ENCODE data around the gene OR6C4. TPM values are rescaled to one million over a fixed set of nuclear protein-coding genes. Genes with fewer than 3 reads are reported as not detected.
"Not testable (repeated sequence)": the region's sequence is repeated elsewhere in the genome, so short reads cannot be mapped to it uniquely, and the experiment has no call there.

OR6C4 gene
- total and polyA plus RNA-seq, 5 experiments from 2014 or later: not detected

- H3K4me3 Mint-ChIP-seq, ATAC-seq, H3K4me1 Mint-ChIP-seq, POLR2A ChIA-PET: not testable (repeated sequence)
- Mint-ChIP-seq H3K27me3 (peaks cover 22 to 55% (median 26%) of the 10 kb centered on the region in 5 donors), H3K27ac (peak overlapping the region in 1 of 10 donors; percentile 43), H3K9me3 (peaks cover 0 to 38% (median 22%) of the 10 kb centered on the region in 9 donors), H3K36me3 (peaks cover 0 to 14% (median 3%) of the 10 kb centered on the region in 3 donors)
- peak in 2 of 10 donors; percentile 2 to 8 for DNase-seq
These were observed 40.8 kb downstream of the OR6C4 start for GRCh38 chr12:55590152-55590551.

Other genes starting within 250 kb of the OR6C4 start
- gene OR6C1, start 235.3 kb upstream of the OR6C4 start, total RNA-seq: not detected
- not detected for gene OR6C1, start 235.3 kb upstream of the OR6C4 start, polyA plus RNA-seq
- not detected for gene OR6C3, start 218.9 kb upstream of the OR6C4 start, total RNA-seq
- gene OR6C3, start 218.9 kb upstream of the OR6C4 start, polyA plus RNA-seq: not detected
- gene OR6C75, start 186.6 kb upstream of the OR6C4 start, total RNA-seq: not detected
- not detected for gene OR6C75, start 186.6 kb upstream of the OR6C4 start, polyA plus RNA-seq
- gene OR6C65, start 149.1 kb upstream of the OR6C4 start, total RNA-seq: not detected
- not detected for gene OR6C65, start 149.1 kb upstream of the OR6C4 start, polyA plus RNA-seq
- gene OR6C76, start 123.3 kb upstream of the OR6C4 start, total RNA-seq: not detected
- not detected for gene OR6C76, start 123.3 kb upstream of the OR6C4 start, polyA plus RNA-seq
- not detected for gene OR6C2, start 105.5 kb upstream of the OR6C4 start, total RNA-seq
- not detected for gene OR6C2, start 105.5 kb upstream of the OR6C4 start, polyA plus RNA-seq
- not detected for gene OR6C70, start 79.5 kb upstream of the OR6C4 start, total RNA-seq
- not detected for gene OR6C70, start 79.5 kb upstream of the OR6C4 start, polyA plus RNA-seq
- not detected for gene OR6C68, start 57.2 kb upstream of the OR6C4 start, total RNA-seq
- gene OR6C68, start 57.2 kb upstream of the OR6C4 start, polyA plus RNA-seq: not detected
- not detected for gene OR2AP1, start 22.9 kb downstream of the OR6C4 start, total RNA-seq
- not detected for gene OR2AP1, start 22.9 kb downstream of the OR6C4 start, polyA plus RNA-seq
- gene OR10P1, start 87.3 kb downstream of the OR6C4 start, total RNA-seq: not detected
- not detected for gene OR10P1, start 87.3 kb downstream of the OR6C4 start, polyA plus RNA-seq
- 1 to 10 TPM; 5.2 to 7.0 TPM for gene ITGA7, start 158.3 kb downstream of the OR6C4 start, total RNA-seq
- gene ITGA7, start 158.3 kb downstream of the OR6C4 start, polyA plus RNA-seq: 1 to 10 TPM in 2 of 3 donors, not detected in 1; 1.5 to 1.7 TPM
- 10 to 100 TPM; 62.9 to 65.7 TPM for gene BLOC1S1, start 166.4 kb downstream of the OR6C4 start, total RNA-seq
- gene BLOC1S1, start 166.4 kb downstream of the OR6C4 start, polyA plus RNA-seq: 100 to 1,000 TPM in 2 of 3 donors, 10 to 100 TPM in 1; 84.3 to 133 (median 117) TPM
- gene RDH5, start 170.8 kb downstream of the OR6C4 start, total RNA-seq: 10 to 100 TPM; 28.8 to 30.4 TPM
- 1 to 10 TPM in 2 of 3 donors, not detected in 1; 1.0 to 1.4 TPM for gene RDH5, start 170.8 kb downstream of the OR6C4 start, polyA plus RNA-seq
- gene CD63, start 179.4 kb downstream of the OR6C4 start, total RNA-seq: 10 to 100 TPM; 41.0 to 46.5 TPM
- 100 to 1,000 TPM; 119 to 412 (median 135) TPM for gene CD63, start 179.4 kb downstream of the OR6C4 start, polyA plus RNA-seq
- gene GDF11, start 193.5 kb downstream of the OR6C4 start, total RNA-seq: 1 to 10 TPM; 5.8 to 7.7 TPM
- gene GDF11, start 193.5 kb downstream of the OR6C4 start, polyA plus RNA-seq: 1 to 10 TPM in 1 of 3 donors, under 1 TPM in 2; 0.82 to 1.5 (median 0.99) TPM